Stomach (tissue), 9 donors: Measurements from ENCODE around the gene SCYGR7. TPM values are rescaled to one million over a fixed set of nuclear protein-coding genes. Genes with fewer than 3 reads are reported as not detected.
"Not testable (repeated sequence)": the region's sequence is repeated elsewhere in the genome, so short reads cannot be mapped to it uniquely, and the experiment has no call there.

Source experiments
- DNase-seq, 2 donors: peaks; one replicate each; pipeline versions ENCODE4 v3.0.0 to v3.0.0-alpha.2; 2013 to 2019
- H3K27ac ChIP-seq, 5 donors: fragments of 200-600 bp in 4 of 5; sonication (generic) in 4 of 5; one replicate each; pipeline ENCODE4 v1.5.1; 2013 to 2019; ENCODE audit warnings: mild to moderate bottlenecking in 1 of 5, moderate library complexity in 1 of 5
- H3K27me3 ChIP-seq, 3 donors: fragments of 200-600 bp; sonication (generic); one replicate each; pipeline ENCODE4 v1.5.1; 2017 to 2019; ENCODE audit warnings: mixed run types in 1 of 3
- H3K36me3 ChIP-seq, 4 donors: fragments of 200-600 bp; sonication (generic); 1 replicate in 3 of 4; 2 replicates in 1 of 4; pipeline ENCODE4 v1.5.1; 2016 to 2019
- H3K4me1 ChIP-seq, 4 donors: fragments of 200-600 bp; sonication (generic); one replicate each; pipeline ENCODE4 v1.5.1; 2016 to 2019
- H3K4me3 ChIP-seq, 4 donors: fragments of 200-600 bp; sonication (generic) in 3 of 4; one replicate each; pipeline ENCODE4 v1.5.1; 2016 to 2019; ENCODE audit warnings: mild to moderate bottlenecking in 1 of 4
- H3K9me3 ChIP-seq, 4 donors: fragments of 200-600 bp; sonication (generic); one replicate each; pipeline ENCODE4 v1.5.1; 2016 to 2019
- EP300 ChIP-seq: sonication (generic); formaldehyde crosslinking; IDR thresholded peaks from one replicate; pipeline ENCODE4 v1.6.1; 2017; ENCODE audit warnings: antibody characterized with exemption
- POLR2A ChIP-seq, 4 donors: fragments of 450-650 bp; IDR thresholded peaks; one replicate each; pipeline ENCODE4 v1.6.1; 2016; ENCODE audit warnings: antibody characterized with exemption in 4 of 4, control low read depth in 2 of 4, mild to moderate bottlenecking in 1 of 4, moderate library complexity in 1 of 4
- POLR2AphosphoS5 ChIP-seq, 3 donors: sonication (generic); formaldehyde crosslinking; IDR thresholded peaks; one replicate each; pipeline ENCODE4 v1.6.1; 2016; ENCODE audit warnings: antibody characterized with exemption in 3 of 3
- WGBS, 5 donors: extraction: QIAGEN DNeasy Blood & Tissue Kit in 3 of 5; methylation state at CpG; one replicate each; pipeline versions ENCODE4 v1.1.5 to v1.1.7; 2013 to 2018; 5-methylcytosine and 5-hydroxymethylcytosine counted together
- intact Hi-C: fragments of 100-400 bp; cut with DNase I; formaldehyde crosslinking; loops from one replicate; pipeline ENCODE4 v1.15.1; 2023; ENCODE audit warnings: low total_unique reads
- polyA plus RNA-seq, 3 donors: library from polyadenylated mRNA; stranded (reverse); fragments of 200-250 nt; gene quantifications; one replicate each; pipeline ENCODE4 v1.2.3, GENCODE V29; 2013
- total RNA-seq, 5 donors: library from RNA; depleted of rRNA; stranded (reverse); fragments of >200 nt; gene quantifications; one replicate each; pipeline versions ENCODE4 v1.1.0 to v1.2.3, GENCODE V29; 2014 to 2016
- TF ChIP-seq, protein P1 (sequence below), 7 experiments: fragments of 450-650 bp in 4 of 7; fragments of 200-600 bp in 3 of 7; sonication (generic) in 3 of 7; IDR thresholded peaks; one replicate each; pipeline ENCODE4 v1.5.1; 2016 to 2019; ENCODE audit warnings: antibody characterized with exemption in 7 of 7, control low read depth in 2 of 7, mild to moderate bottlenecking in 1 of 7
- donor health status: healthy with polysubstance abuse.
- donor health status: Bipolar disorder and iron deficiency.
- donor health status: healthy.

Gene SCYGR7
- total and polyA plus RNA-seq, 8 donors: not detected

DNA sequence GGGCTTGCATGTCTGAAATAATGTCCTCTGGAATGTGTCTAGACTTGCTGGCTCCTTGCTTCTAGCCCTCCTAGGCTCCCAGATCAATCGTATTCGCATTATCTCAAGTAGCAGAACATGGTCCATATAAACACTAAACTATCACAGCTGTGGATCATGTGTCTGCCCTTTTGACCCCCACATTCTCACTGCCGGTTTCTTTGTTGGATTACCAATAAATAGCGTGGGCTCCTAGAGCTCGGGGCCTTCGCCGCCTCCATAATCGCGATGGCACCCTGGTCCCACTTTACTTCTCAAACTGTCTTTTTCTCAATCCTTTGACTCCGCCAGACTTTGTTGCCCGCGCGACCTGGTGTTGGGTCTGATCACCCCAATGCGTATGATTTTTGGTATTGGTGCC, 11.2 kb downstream of the SCYGR7 start:
- intact Hi-C loops: no loop called here
- no peak for TF ChIP-seq POLR2AphosphoS5 (IDR thresholded peaks at IDR 0.05)
- TF ChIP-seq EP300: no peak
- no peak for TF ChIP-seq POLR2A (IDR thresholded peaks at IDR 0.05)
- TF ChIP-seq, protein P1, sequence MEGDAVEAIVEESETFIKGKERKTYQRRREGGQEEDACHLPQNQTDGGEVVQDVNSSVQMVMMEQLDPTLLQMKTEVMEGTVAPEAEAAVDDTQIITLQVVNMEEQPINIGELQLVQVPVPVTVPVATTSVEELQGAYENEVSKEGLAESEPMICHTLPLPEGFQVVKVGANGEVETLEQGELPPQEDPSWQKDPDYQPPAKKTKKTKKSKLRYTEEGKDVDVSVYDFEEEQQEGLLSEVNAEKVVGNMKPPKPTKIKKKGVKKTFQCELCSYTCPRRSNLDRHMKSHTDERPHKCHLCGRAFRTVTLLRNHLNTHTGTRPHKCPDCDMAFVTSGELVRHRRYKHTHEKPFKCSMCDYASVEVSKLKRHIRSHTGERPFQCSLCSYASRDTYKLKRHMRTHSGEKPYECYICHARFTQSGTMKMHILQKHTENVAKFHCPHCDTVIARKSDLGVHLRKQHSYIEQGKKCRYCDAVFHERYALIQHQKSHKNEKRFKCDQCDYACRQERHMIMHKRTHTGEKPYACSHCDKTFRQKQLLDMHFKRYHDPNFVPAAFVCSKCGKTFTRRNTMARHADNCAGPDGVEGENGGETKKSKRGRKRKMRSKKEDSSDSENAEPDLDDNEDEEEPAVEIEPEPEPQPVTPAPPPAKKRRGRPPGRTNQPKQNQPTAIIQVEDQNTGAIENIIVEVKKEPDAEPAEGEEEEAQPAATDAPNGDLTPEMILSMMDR (IDR thresholded peaks at IDR 0.05): no peak
- Histone ChIP-seq H3K36me3 (no peaks in the 10 kb centered on the region), H3K4me1 (no peaks in the 10 kb centered on the region), H3K9me3 (no peaks in the 10 kb centered on the region), H3K27ac (no peak overlapping the region), H3K4me3 (no peak overlapping the region), H3K27me3 (no peaks in the 10 kb centered on the region)
- WGBS, 5 donors: 75 to 79% (median 75%) methylated on average over 14 of the region's 14 CpGs
- DNase-seq: no peak

DNA sequence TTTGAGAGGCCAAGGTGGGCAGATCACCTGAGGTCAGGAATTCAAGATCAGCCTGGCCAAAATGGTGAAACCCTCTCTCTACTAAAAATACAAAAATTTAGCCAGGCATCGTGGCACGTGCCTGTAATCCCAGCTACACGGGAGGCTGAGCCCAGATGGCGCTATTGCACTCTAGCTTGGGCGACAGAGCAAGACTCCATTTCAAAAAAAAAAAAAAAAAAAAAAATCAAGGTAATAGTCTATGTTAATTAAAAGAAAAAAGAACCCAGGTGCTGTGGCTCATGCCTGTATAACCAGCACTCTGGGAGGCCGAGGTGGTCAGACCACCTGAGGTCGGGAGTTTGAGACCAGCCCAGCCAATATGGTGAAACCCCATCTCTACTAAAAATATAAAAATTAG, 12.6 kb downstream of the SCYGR7 start:
- H3K27me3 ChIP-seq, DNase-seq, intact Hi-C loops, H3K27ac ChIP-seq, H3K4me1 ChIP-seq, H3K9me3 ChIP-seq, H3K36me3 ChIP-seq, H3K4me3 ChIP-seq: not testable (repeated sequence)
- 63 to 84% (median 75%) methylated on average over 7 of the region's 7 CpGs for WGBS, 5 donors

DNA sequence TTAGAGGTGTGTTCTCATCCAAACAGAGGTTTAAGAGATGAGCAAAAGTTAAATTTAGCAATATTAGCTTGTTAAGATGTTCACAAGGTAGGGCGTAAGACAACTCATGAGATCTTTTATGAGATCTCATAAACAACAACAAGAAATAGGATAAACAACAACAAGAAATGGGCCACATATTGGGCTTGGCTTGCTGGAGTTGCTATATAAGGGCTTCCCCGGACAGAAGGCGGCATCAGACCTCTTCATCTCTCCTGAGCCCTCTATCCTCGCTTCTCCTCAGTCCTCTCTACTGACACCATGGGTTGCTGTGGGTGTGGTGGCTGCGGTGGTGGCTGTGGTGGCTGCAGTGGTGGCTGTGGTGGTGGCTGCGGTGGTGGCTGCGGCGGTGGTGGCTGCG, 17.5 kb downstream of the SCYGR7 start, which contains the start of gene SCYGR8:
Gene SCYGR8, plus strand, starts transcription at position 301 of the 400 bp plus-strand sequence. Its CDS starts 0 bp downstream, at position 301.
- Histone ChIP-seq H3K4me1 (no peaks in the 10 kb centered on the region), H3K4me3 (no peak within 1 kb of the TSS), H3K36me3 (no peaks in the 10 kb centered on the region), H3K27ac (no peak within 1 kb of the TSS), H3K27me3 (no peaks in the 10 kb centered on the region), H3K9me3 (no peaks in the 10 kb centered on the region)
- TF ChIP-seq, protein P1 (IDR thresholded peaks at IDR 0.05): no peak
- no peak for TF ChIP-seq EP300
- no peak for TF ChIP-seq POLR2AphosphoS5 (IDR thresholded peaks at IDR 0.05)
- no peak for TF ChIP-seq POLR2A (IDR thresholded peaks at IDR 0.05)
- intact Hi-C loops: no loop called here
- no peak for DNase-seq
- 88 to 96% (median 93%) methylated on average over 3 to 5 of the region's 9 CpGs for WGBS, 5 donors

DNA sequence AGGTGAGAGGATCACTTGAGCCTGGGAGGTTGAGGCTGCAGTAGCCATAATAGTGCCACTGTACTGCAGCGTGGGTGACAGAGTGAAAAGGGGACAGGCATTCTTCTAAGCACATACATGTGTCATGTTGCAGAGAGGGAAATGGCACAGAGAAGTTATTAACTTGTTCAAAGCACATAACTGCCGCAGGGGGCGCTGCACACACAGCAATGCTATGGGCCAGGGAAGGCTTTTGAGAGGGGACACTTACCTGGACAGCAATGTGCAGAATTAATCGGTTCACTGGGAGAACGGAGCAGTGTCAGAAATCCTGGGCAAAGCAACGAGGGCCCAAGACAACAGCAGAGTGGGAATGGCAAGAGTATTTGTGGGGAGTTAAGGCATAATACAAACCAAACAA, 19.9 kb downstream of the SCYGR7 start:
- 69 to 78% (median 73%) methylated on average over 6 of the region's 6 CpGs for WGBS, 5 donors
- DNase-seq: peak in 1 of 2 donors; percentile 13
- H3K27me3 ChIP-seq: no peaks in the 10 kb centered on the region
- TF ChIP-seq, protein P1 (IDR thresholded peaks at IDR 0.05): no peak
- TF ChIP-seq POLR2A (IDR thresholded peaks at IDR 0.05): no peak
- no peak for TF ChIP-seq POLR2AphosphoS5 (IDR thresholded peaks at IDR 0.05)
- TF ChIP-seq EP300: no peak
- no peaks in the 10 kb centered on the region for H3K36me3 ChIP-seq
- intact Hi-C loops: no loop called here
- H3K27ac ChIP-seq: no peak overlapping the region
- no peaks in the 10 kb centered on the region for H3K9me3 ChIP-seq
- no peak overlapping the region for H3K4me3 ChIP-seq
- H3K4me1 ChIP-seq: no peaks in the 10 kb centered on the region

DNA sequence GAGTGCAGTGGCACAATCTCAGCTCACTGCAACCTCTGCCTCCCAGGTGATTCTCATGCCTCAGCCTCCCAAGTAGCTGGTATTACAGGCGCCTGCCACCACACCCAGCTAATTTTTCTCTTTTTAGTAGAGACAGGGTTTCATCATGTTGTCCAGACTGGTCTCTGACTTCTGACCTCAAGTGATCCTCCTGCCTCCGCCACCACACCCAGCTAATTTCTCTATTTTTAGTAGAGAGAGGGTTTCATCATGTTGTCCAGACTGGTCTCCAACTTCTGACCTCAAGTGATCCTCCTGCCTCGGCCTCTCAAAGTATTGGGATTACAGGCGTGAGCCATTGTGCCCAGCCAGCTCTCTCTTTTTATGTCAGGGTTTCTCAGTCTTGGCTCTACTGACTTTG, 28.1 kb downstream of the SCYGR7 start:
- H3K27me3 ChIP-seq, H3K9me3 ChIP-seq, H3K4me3 ChIP-seq, H3K4me1 ChIP-seq, DNase-seq, intact Hi-C loops, H3K27ac ChIP-seq, H3K36me3 ChIP-seq: not testable (repeated sequence)
- 65 to 75% (median 69%) methylated on average over 4 of the region's 4 CpGs for WGBS, 5 donors
